Keratinocyte (primary cell): ENCODE results near the gene FBXL13.
"Not testable (repeated sequence)": the region's sequence is repeated elsewhere in the genome, so short reads cannot be mapped to it uniquely, and the experiment has no call there.

Source experiments
- EZH2 ChIP-seq: IDR thresholded peaks from one replicate; pipeline ENCODE4 v1.6.1; 2012; ENCODE audit warnings: inconsistent platforms, mild to moderate bottlenecking, low read length, moderate library complexity
- TF ChIP-seq, protein P1 (sequence below), 3 experiments: IDR thresholded peaks in 1 of 3; conservative IDR thresholded peaks in 1 of 3; optimal IDR thresholded peaks in 1 of 3; 2 replicates in 2 of 3; 3 replicates in 1 of 3; pipeline versions ENCODE3 to v1.5.1; 2011; ENCODE audit warnings: low read length in 3 of 3, mild to moderate bottlenecking in 3 of 3, moderate library complexity in 2 of 3, control low read depth in 1 of 3, inconsistent platforms in 1 of 3; ENCODE audit not compliant: insufficient read depth in 2 of 3; ENCODE audit errors: extremely low read depth in 1 of 3

DNA sequence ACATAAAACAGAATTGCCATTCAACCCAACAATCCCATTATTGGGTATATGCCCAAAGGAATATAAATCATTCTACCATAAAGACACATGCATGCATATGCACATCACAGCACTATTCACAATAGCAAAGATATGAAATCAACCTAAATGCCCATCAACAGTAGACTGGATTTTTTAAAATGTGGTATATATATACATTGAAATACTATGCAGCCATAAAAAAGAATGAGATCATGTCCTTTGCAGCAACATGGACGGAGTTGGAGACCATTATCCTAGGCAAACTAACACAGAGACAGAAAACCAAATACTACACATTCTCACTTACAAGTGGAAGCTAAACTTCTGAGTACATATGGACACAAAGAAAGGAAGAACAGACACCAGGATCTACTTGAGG, 51.0 kb downstream of the FBXL13 start:
- TF ChIP-seq, protein P1, sequence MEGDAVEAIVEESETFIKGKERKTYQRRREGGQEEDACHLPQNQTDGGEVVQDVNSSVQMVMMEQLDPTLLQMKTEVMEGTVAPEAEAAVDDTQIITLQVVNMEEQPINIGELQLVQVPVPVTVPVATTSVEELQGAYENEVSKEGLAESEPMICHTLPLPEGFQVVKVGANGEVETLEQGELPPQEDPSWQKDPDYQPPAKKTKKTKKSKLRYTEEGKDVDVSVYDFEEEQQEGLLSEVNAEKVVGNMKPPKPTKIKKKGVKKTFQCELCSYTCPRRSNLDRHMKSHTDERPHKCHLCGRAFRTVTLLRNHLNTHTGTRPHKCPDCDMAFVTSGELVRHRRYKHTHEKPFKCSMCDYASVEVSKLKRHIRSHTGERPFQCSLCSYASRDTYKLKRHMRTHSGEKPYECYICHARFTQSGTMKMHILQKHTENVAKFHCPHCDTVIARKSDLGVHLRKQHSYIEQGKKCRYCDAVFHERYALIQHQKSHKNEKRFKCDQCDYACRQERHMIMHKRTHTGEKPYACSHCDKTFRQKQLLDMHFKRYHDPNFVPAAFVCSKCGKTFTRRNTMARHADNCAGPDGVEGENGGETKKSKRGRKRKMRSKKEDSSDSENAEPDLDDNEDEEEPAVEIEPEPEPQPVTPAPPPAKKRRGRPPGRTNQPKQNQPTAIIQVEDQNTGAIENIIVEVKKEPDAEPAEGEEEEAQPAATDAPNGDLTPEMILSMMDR (optimal IDR thresholded peaks at IDR 0.05 in 1 of 3, IDR thresholded peaks at IDR 0.05 in 1 of 3, conservative IDR thresholded peaks at IDR 0.05 in 1 of 3; ENCODE audit: extremely low read depth in 1 of 3, insufficient read depth in 2 of 3, low read length in 3 of 3): not testable (repeated sequence)
- not testable (repeated sequence) for TF ChIP-seq EZH2
